Measurements from ENCODE around the gene CCNE1.

CCNE1 gene

GRCh38 chr19:29845574-29846176 lies 33.9 kb downstream of the CCNE1 start:
- no peak for DNase-seq

DNA sequence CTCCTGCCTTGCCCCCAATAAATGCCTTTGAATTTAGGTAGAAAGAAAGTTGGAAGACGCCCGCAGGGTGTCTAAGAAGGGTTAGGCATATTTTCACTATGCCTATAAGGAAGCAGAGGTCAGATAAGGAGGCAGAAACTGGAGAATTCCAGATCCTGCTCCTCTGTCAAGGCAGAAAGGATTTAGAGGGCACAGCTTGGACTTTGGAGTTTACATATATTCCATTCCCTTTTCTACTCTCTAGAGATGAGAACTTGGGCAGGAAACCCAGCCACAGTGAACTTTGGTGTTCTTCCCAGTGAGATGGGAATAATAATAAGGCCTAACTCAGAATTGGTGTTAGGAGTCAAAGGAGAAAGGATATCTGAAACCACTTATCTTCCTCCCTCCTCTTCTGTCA lies 37.4 kb downstream of the CCNE1 start:
- DNase-seq: no peak

DNA sequence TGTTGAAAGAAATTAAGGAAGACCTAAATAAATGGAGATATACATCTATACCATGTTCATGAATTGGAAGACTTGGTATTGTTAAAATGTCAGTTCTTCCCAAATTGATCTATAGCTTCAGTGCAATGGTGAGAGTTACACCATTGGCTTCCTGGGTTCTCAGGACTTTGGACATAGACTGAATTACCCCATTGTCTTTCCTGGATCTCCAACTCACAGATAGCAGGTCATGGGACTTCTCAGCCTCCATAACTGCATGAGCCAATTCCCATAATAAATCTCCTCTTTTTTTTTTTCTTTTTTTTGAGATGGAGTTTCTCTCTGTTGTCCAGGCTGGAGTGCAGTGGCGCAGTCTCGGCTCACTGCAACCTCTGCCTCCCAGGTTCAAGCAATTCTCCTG lies 38.7 kb downstream of the CCNE1 start:
- no peak for DNase-seq

DNA sequence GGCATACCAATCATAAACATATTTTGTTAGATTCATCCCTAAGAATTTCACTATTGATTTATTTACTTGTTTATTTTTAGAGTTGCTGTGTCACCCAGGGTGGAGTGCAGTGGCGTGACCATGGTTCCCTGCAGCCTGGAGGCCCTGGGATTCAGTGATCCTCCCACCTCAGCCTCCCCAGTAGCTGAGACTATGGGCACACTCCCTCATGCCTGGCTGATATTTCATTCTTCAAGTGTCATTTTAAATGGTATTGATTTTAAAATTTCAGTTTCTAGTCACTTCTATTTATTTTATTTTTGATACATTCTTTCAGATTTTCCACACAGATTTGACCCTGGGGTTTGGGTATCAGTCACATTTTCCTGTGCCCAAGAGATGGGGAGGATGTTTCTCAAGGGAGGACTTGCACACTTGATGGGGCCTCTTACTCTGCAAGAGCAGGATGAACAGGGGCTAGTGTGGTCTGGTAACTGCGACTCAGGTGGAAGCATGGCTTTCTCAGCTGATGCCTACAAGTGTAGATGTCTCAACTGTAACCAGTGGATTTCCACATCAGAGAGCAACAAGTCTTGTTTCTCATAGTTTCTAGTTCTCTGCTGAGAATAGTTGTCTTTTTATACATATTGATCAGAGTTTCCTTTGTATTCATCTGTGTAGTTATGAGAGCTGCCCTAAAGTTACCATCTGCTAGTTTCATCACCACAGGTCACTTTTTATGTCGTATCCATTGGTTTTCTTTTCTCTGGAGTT lies 40.2 kb downstream of the CCNE1 start:
- DNase-seq: no peak

DNA sequence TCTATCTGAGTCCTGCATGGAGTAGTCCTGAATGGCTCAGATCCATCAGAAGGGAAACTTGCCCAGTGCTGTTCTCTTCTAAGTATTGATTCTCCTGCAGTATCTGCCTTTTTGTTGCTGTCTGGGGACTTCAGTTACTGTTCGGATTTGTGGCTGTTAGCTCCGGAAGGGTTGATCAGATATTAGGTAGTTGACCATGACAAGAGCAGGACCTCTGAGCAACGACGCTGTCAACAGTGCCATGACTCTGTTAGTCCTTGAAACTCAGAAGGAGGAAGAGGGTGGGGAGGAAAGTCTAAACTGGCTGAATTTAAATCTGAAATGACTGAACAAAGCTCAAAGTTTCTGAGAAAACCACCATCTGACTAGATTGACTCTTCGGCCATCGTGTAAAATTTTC lies 42.2 kb downstream of the CCNE1 start:
- DNase-seq: no peak

DNA sequence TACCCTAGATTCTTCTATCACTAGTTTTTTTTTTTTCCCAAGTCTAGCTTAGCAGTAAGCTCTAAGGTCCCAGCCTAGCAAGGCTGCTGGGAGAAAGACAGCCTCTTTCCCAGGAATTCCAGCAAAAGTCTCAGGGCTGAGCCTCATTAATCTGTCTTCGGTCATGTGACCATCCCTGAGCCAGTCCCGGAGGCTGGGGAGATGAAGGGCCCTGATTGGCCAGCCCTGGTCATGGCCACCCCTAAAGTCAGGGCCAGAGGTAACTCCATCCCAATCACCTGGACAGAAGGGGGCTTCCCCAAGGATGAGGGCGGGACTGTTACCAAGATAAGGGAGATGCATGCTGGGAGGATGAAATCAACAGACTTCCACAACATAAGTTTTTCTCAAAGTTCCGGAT lies 43.3 kb downstream of the CCNE1 start:
- DNase-seq: no peak

- no peak for DNase-seq
Measured at GRCh38 chr19:29855741-29856500, 44.1 kb downstream of the CCNE1 start.

- DNase-seq: no peak
Measured at GRCh38 chr19:29858000-29858596, 46.3 kb downstream of the CCNE1 start.

GRCh38 chr19:29858621-29859020 lies 46.8 kb downstream of the CCNE1 start:
- DNase-seq: no peak

- no peak for DNase-seq
Measured at GRCh38 chr19:29860492-29860891, 48.7 kb downstream of the CCNE1 start.

- no peak for DNase-seq
Measured at GRCh38 chr19:29861574-29861973, 49.8 kb downstream of the CCNE1 start.

- no peak for DNase-seq
Measured at GRCh38 chr19:29866011-29866410, 54.2 kb downstream of the CCNE1 start.

GRCh38 chr19:29867984-29868383 lies 56.2 kb downstream of the CCNE1 start:
- no peak for DNase-seq

DNA sequence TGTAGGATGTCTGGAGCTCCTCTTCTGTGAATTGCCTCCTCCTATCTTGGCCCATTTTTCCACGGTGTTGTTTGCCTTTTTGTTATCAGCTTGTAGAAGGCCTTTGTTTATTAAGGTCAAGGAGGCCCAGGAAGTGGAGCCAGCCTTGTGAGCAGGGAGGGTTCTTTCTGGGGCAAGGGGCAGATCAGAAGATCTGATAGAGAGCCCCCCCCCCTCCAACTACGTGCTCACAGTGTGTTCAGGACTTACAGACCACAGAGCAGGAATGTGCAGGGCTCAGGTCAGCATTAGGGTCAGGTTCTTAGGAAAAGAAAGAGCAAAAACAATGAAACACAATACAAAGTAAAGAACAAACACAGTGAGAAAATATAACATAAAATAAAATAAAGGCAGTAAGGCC lies 59.4 kb downstream of the CCNE1 start:
- no peak for DNase-seq

DNA sequence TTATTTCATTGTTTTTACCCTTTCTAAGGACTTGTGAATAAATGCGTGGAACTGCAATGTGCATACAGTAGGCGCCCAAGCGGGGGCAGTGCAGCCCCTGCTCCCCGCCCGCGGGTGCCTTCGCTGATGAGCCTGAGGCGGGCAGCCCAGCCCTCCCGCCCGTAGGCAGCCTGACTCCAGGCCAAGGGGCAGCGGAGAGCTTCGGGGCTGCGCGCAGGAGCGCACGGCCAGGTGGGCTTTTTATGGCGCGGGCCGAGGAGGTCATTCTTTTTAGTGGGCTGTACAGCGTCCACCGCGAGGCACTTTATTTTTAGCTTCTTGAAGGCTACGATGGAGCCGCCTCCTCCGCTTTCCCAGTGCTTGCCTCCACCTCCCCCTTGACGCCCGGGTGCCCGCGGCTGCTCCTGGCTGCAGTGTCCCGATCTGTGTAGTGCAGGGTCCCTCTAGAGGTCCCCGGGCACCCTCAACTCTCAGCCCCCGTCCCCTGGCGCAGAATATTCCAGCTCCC lies 60.5 kb downstream of the CCNE1 start:
- DNase-seq: no peak

DNA sequence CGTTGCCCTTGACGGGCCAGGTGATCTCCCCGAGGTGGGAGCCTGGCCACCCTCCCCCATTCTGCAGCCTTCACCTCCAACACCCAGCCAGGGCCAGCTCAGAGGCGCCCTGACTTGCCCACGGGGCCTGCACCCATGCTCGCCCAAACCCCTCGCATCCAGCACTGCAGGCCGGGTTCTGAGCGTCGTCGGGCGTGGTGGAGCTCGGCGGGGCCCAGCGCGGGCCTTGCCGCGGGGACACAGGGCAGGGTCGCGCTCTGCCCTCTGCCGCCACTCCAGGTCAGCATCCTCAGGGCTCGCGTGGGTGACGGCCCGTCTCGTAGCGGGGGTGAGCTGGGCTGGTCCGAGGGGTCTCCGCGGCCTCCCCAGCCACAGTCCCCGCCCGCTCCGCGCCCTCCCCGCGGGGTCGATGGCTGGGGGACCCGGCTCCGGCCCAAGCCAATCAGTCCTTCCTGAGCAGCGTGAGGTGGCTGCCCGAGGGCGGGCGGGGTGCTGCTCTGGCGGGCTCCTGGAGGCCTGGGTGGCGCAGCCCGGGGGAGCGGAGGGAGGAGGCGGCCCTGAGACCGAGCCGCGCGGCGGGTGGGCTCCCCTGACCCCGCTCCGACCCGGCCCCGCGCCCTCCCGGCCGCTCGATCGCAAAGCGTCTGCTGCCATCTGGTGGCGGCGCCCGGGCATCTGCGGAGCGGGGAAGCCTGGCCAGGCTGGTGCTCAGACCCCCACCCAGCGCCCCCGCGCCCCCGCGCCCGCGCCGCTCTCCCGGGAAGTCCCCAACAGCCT lies 61.4 kb downstream of the CCNE1 start:
- no peak for DNase-seq

Measured in NCI-H524 treated with DMSO at 0.1 percent for 48 hours (cell line).